ENCODE data around the gene IRX6. TPM values are rescaled to one million over a fixed set of nuclear protein-coding genes. Genes with fewer than 3 reads are reported as not detected.

Gene IRX6
- total and polyA plus RNA-seq, 2 of the 4 experiments (the other 2 are of a cell fraction) = not detected

DNA sequence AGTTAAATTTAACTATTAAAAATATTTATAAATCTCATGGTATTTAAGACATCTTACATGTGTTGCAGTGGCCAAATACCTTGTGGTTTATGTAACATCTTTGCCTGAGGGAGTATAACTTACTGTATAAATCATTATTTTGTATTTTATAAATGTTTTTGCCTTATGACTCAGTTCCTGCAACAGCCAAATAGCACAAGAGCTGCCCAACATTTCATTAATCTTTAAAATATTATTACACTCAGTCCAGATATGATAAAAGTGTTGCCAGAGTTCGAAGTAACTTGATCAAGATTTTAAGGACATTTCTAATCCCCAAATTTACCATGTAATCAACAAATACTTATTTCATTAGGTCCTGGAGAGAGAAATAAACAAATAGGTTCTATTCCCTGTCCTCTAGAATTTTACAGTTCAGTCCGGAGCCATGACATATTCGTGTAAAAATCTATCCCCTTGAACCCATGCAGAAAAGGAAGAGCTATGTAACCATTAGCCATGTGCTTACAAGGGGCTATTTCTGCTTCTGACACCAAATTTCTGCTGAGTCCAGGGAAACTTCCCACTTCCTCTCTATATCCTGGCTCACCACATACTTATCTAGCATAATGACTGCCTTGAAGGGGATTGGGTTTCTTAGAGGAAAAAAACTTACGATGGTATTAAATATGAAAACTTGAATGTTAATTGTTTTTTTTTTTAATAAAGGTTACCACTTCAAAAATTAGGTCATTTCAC, 44.0 kb downstream of the IRX6 start:
- no peak overlapping the region for H4K8ac ChIP-seq (ENCODE audit: low read depth in 2 of 2, low read length in 2 of 2)
- no peaks in the 10 kb centered on the region for H3K79me1 ChIP-seq (ENCODE audit: low read depth in 1 of 2, low read length in 2 of 2)
- H2BK5ac ChIP-seq (ENCODE audit: low read depth, low read length, poor library complexity, severe bottlenecking) = no peak overlapping the region
- H4K20me1 ChIP-seq (ENCODE audit: insufficient read depth, low read length) = no peaks in the 10 kb centered on the region
- peaks cover 19% of the 10 kb centered on the region for H3K27me3 ChIP-seq (ENCODE audit: control insufficient read depth, insufficient read depth, low read length)
- H2BK20ac ChIP-seq (ENCODE audit: low read depth, low read length) = no peak overlapping the region
- ChIA-PET CTCF (no interaction called here), POLR2A (ENCODE audit: unreplicated experiment) (no interaction called here)
- H3K4ac ChIP-seq (ENCODE audit: low read depth, low read length) = no peak overlapping the region
- H3K9me3 ChIP-seq (ENCODE audit: control insufficient read depth, insufficient read depth, low read length) = no peaks in the 10 kb centered on the region
- H3K27ac ChIP-seq (ENCODE audit: insufficient read depth, low read length) = no peak overlapping the region
- H3K9me1 ChIP-seq (ENCODE audit: insufficient read depth, low read length) = no peaks in the 10 kb centered on the region
- in situ Hi-C loops (cut with MboI; ENCODE audit: low sequenced_read_pairs) (no loop called here), intact Hi-C loops (cut with micrococcal nuclease) (loop anchor here (5.0 kb wide), 1 partner anchor 1816 kb away; no protein-coding TSS in a partner anchor), dilution Hi-C loops (cut with HindIII; ENCODE audit: low sequenced_read_pairs, unreplicated experiment) (no loop called here)
- H2BK15ac ChIP-seq (ENCODE audit: low read depth, low read length) = no peak overlapping the region
- no CpG with 5 or more reads among the region's 4 CpGs for WGBS, 2 experiments (ENCODE audit: extremely low coverage in 2 of 2, insufficient read length in 1 of 2)
- no peaks in the 10 kb centered on the region for H3K36me3 ChIP-seq (ENCODE audit: control insufficient read depth, insufficient read depth, low read length)
- no peak overlapping the region for H3K18ac ChIP-seq (ENCODE audit: low read depth, low read length)
- no peak overlapping the region for H2AFZ ChIP-seq (replicated peaks; ENCODE audit: low read length, poor library complexity)
- H3K14ac ChIP-seq (replicated peaks; ENCODE audit: low read depth, low read length) = no peak overlapping the region
- H3K4me2 ChIP-seq (ENCODE audit: low read depth, low read length) = no peak overlapping the region
- H3K4me3 ChIP-seq (ENCODE audit: insufficient read depth, low read depth, low read length) = no peak overlapping the region
- H3K9ac ChIP-seq (ENCODE audit: low read depth, low read length) = no peak overlapping the region
- no peak overlapping the region for H2BK120ac ChIP-seq (ENCODE audit: low read depth, low read length)
- H4K5ac ChIP-seq (ENCODE audit: low read depth, low read length) = no peak overlapping the region
- BruUV-seq (replicated peaks) = no TSS peak
- no peaks in the 10 kb centered on the region for H3K4me1 ChIP-seq (ENCODE audit: control insufficient read depth, insufficient read depth, low read length)
- no peak overlapping the region for H2AK9ac ChIP-seq (replicated peaks; ENCODE audit: low read depth, low read length, poor library complexity)
- no peak overlapping the region for H3K23ac ChIP-seq (ENCODE audit: low read depth, low read length)
- no peak overlapping the region for H4K91ac ChIP-seq (ENCODE audit: insufficient read depth, low read depth, low read length)
- DNase-seq = peak; percentile 20
- no peak overlapping the region for H2AK5ac ChIP-seq (ENCODE audit: low read depth, low read length)
- ATAC-seq (ENCODE audit: low read depth) = 0 out of 2 replicates have a peak, but pooled peaks have one; percentile 21
- no peak overlapping the region for H3K56ac ChIP-seq (ENCODE audit: extremely low read depth, insufficient read depth, low read length)
- TF ChIP-seq CEBPB (IDR thresholded peaks at IDR 0.05; ENCODE audit: low read depth, low read length) (no peak), RFX5 (IDR thresholded peaks at IDR 0.05; ENCODE audit: low read depth, low read length) (no peak), FOS (IDR thresholded peaks at IDR 0.05; ENCODE audit: low read depth, low read length) (no peak), CHD1 (IDR thresholded peaks at IDR 0.05; ENCODE audit: low read depth, low read length) (no peak), BHLHE40 (IDR thresholded peaks at IDR 0.05; ENCODE audit: low read depth, low read length) (no peak), SMC3 (IDR thresholded peaks at IDR 0.05; ENCODE audit: low read depth, low read length) (no peak), MXI1 (IDR thresholded peaks at IDR 0.05; ENCODE audit: borderline replicate concordance, low read depth, low read length) (no peak), CTCF (conservative IDR thresholded peaks at IDR 0.05; ENCODE audit: low read depth, low read length) (no peak), RCOR1 (IDR thresholded peaks at IDR 0.05; ENCODE audit: insufficient replicate concordance, low read length) (no peak), USF2 (IDR thresholded peaks at IDR 0.05; ENCODE audit: low read depth, low read length) (no peak), NFE2L2 (IDR thresholded peaks at IDR 0.05; ENCODE audit: low read depth, low read length) (no peak), RAD21 (IDR thresholded peaks at IDR 0.05; ENCODE audit: low read length) (no peak)
- TF ChIP-seq, protein P1, sequence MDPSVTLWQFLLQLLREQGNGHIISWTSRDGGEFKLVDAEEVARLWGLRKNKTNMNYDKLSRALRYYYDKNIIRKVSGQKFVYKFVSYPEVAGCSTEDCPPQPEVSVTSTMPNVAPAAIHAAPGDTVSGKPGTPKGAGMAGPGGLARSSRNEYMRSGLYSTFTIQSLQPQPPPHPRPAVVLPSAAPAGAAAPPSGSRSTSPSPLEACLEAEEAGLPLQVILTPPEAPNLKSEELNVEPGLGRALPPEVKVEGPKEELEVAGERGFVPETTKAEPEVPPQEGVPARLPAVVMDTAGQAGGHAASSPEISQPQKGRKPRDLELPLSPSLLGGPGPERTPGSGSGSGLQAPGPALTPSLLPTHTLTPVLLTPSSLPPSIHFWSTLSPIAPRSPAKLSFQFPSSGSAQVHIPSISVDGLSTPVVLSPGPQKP (IDR thresholded peaks at IDR 0.05; ENCODE audit: borderline replicate concordance, low read depth, low read length) = no peak
